Transverse colon (tissue), 4 donors: ENCODE results near the gene APPBP2. TPM values are rescaled to one million over a fixed set of nuclear protein-coding genes. Genes with fewer than 3 reads are reported as not detected.

Experiments
- DNase-seq: peaks from one replicate; pipeline ENCODE4 v3.0.0-alpha.2; 2019
- H3K27ac ChIP-seq, 4 donors: fragments of 200-600 bp; sonication (generic); 2 replicates each; pipeline ENCODE4 v1.5.1; 2016 to 2018; ENCODE audit warnings: inconsistent platforms in 4 of 4
- H3K27me3 ChIP-seq: fragments of 200-600 bp; sonication (generic); 2 replicates; pipeline ENCODE4 v1.5.1; 2017; ENCODE audit warnings: inconsistent platforms
- H3K36me3 ChIP-seq, 4 donors: fragments of 200-600 bp; sonication (generic); 2 replicates each; pipeline ENCODE4 v1.5.1; 2017 to 2019; ENCODE audit warnings: inconsistent platforms in 4 of 4
- H3K4me1 ChIP-seq, 4 donors: fragments of 200-600 bp; sonication (generic); 2 replicates each; pipeline ENCODE4 v1.5.1; 2017 to 2020; ENCODE audit warnings: inconsistent platforms in 4 of 4
- H3K4me3 ChIP-seq, 4 donors: fragments of 200-600 bp; sonication (generic); 1 replicate in 1 of 4; 2 replicates in 3 of 4; pipeline versions ENCODE4 v1.5.1 to v1.6.1; 2017 to 2019; ENCODE audit warnings: inconsistent platforms in 4 of 4
- H3K9me3 ChIP-seq, 2 donors: fragments of 200-600 bp; sonication (generic); 2 replicates each; pipeline ENCODE4 v1.5.1; 2017 to 2019; ENCODE audit warnings: inconsistent platforms in 2 of 2
- CTCF ChIP-seq, 5 experiments: fragments of 200-600 bp in 3 of 5; fragments of 450-650 bp in 2 of 5; sonication (generic) in 3 of 5; IDR thresholded peaks; 1 replicate in 2 of 5; 2 replicates in 3 of 5; pipeline ENCODE4 v1.5.1; 2016 to 2017; ENCODE audit warnings: antibody characterized with exemption in 5 of 5, inconsistent platforms in 3 of 5, mild to moderate bottlenecking in 2 of 5, moderate library complexity in 1 of 5
- EP300 ChIP-seq: sonication (generic); formaldehyde crosslinking; IDR thresholded peaks from one replicate; pipeline ENCODE4 v1.6.1; 2017; ENCODE audit warnings: antibody characterized with exemption, low read depth
- POLR2A ChIP-seq: fragments of 450-650 bp; IDR thresholded peaks from one replicate; pipeline ENCODE4 v1.6.1; 2016; ENCODE audit warnings: antibody characterized with exemption, mild to moderate bottlenecking, moderate library complexity
- POLR2AphosphoS5 ChIP-seq, 3 donors: sonication (generic); formaldehyde crosslinking; IDR thresholded peaks; one replicate each; pipeline ENCODE4 v1.6.1; 2016; ENCODE audit warnings: antibody characterized with exemption in 3 of 3
- WGBS, 2 donors: methylation state at CpG; one replicate each; pipeline ENCODE4 v1.1.5; 2018; ENCODE audit warnings: low coverage in 1 of 2; 5-methylcytosine and 5-hydroxymethylcytosine counted together
- in situ Hi-C, 4 donors: fragments of 200-750 bp; cut with MboI; loops; one replicate each; pipeline versions ENCODE4 v1.15.0 to v1.15.1; 2017; ENCODE audit warnings: low sequenced_read_pairs in 3 of 4, low pct_ligation_motif_present in 1 of 4, low pct_unique_long_range_greater_than_20kb in 1 of 4
- intact Hi-C: fragments of 100-400 bp; cut with DNase I; formaldehyde crosslinking; loops from one replicate; pipeline ENCODE4 v1.15.1; 2023; ENCODE audit warnings: low total_unique reads
- total RNA-seq, 4 donors: library from RNA; depleted of rRNA; stranded (reverse); fragments of >200 nt; gene quantifications; one replicate each; pipeline ENCODE4 v1.1.0, GENCODE V29; 2016

APPBP2 gene
- total RNA-seq, 4 donors from 2014 or later, result 10.1 to 24.8 (median 18.4) TPM

DNA sequence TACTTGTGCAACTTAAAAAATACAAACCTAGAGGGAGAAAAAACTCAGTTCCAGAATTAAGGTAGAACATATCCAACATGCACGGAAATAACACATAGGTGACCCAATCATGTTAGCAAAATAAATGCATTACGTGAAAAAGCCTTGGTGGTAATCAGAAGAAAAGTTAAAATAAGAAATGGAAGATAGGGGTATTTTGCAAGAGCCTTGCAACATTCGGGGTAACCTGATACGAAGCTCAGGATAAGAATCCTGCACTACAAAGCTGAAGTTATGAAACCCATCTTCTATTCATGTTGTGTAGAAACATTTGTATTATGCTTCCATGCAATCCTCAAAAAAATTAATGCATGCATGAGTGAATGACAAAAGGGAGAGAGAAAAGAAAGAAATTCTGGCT, 70.7 kb downstream of the APPBP2 start:
- WGBS, 2 donors, result 97 to 100% methylated on average over 4 of the region's 4 CpGs
- Histone ChIP-seq H3K4me3 (no peak overlapping the region), H3K27me3 (no peaks in the 10 kb centered on the region), H3K36me3 (peaks cover 0 to 77% (median 32%) of the 10 kb centered on the region in 4 donors), H3K27ac (no peak overlapping the region), H3K9me3 (no peaks in the 10 kb centered on the region), H3K4me1 (no peaks in the 10 kb centered on the region)
- no peak for TF ChIP-seq POLR2A
- no peak for TF ChIP-seq CTCF (IDR thresholded peaks at IDR 0.05)
- TF ChIP-seq EP300, result no peak
- TF ChIP-seq POLR2AphosphoS5 (IDR thresholded peaks at IDR 0.05), result no peak
- intact Hi-C loops, result no loop called here
- in situ Hi-C loops, result loop anchor here in 1 of 4 donors (25.0 kb wide), 1 partner anchor 182 kb away; no protein-coding TSS in a partner anchor
- DNase-seq, result no peak

DNA sequence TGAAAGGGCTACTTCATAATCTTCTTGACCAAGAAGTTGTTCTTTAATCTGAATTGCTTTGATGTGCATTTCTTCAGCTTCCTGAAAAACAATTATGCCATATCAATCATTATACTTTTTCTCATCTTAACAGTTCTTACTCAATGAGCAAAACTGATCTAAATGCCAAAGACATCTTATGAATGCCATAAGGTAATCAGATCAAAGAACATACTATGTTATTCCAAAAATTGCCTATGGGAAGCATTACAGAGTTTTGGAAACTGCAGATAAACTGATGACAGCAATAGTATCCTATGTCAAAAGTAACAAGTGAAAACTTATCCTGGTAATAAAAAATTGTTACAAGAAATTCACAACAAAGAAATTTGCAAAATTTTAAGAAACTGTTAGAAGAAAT, 74.1 kb downstream of the APPBP2 start:
- Histone ChIP-seq H3K4me1 (no peaks in the 10 kb centered on the region), H3K36me3 (peaks cover 0 to 73% (median 36%) of the 10 kb centered on the region in 4 donors), H3K27ac (no peak overlapping the region), H3K4me3 (no peak overlapping the region), H3K9me3 (no peaks in the 10 kb centered on the region), H3K27me3 (no peaks in the 10 kb centered on the region)
- in situ Hi-C loops, result loop anchor here in 1 of 4 donors (25.0 kb wide), 1 partner anchor 185 kb away; no protein-coding TSS in a partner anchor
- TF ChIP-seq POLR2AphosphoS5 (IDR thresholded peaks at IDR 0.05), result no peak
- TF ChIP-seq EP300, result no peak
- no peak for TF ChIP-seq POLR2A
- no peak for TF ChIP-seq CTCF (IDR thresholded peaks at IDR 0.05)
- intact Hi-C loops, result no loop called here
- DNase-seq, result no peak

- WGBS, 2 donors, result 100% methylated on average over 1 of the region's 1 CpG
- no peaks in the 10 kb centered on the region for H3K4me1 ChIP-seq
- in situ Hi-C loops, result loop anchor here in 1 of 4 donors (25.0 kb wide), 1 partner anchor 186 kb away; no protein-coding TSS in a partner anchor
- TF ChIP-seq POLR2A (no peak), POLR2AphosphoS5 (IDR thresholded peaks at IDR 0.05) (no peak), CTCF (IDR thresholded peaks at IDR 0.05) (no peak), EP300 (no peak)
- intact Hi-C loops, result no loop called here
- H3K27me3 ChIP-seq, result no peaks in the 10 kb centered on the region
- H3K36me3 ChIP-seq, result peaks cover 0 to 75% (median 33%) of the 10 kb centered on the region in 4 donors
- H3K9me3 ChIP-seq, result no peaks in the 10 kb centered on the region
- DNase-seq, result no peak
- H3K27ac ChIP-seq, result no peak overlapping the region
- H3K4me3 ChIP-seq, result no peak overlapping the region
These were observed 75.0 kb downstream of the APPBP2 start for GRCh38 chr17:60451071-60451470.

DNA sequence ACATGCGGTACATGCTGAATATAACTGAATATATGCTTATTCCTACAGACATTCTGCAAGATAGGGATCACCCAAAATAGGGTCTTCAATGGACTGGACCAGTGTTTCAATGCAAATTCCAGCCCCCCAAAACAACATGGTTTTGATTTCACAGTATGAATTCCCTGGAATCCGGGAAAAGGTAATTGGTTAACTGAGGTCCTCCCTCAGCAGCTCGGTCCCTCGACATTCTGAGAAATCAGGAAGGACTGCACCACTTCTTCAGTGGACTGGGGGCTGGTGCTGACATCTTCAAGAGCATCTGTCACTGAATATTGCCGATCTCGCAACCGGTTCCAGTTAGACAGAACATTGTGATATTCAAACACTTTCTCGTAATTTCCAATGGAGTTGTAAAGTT, 78.7 kb downstream of the APPBP2 start:
- intact Hi-C loops (no loop called here), in situ Hi-C loops (loop anchor here in 3 of 4 donors (25.0 kb wide), 2 partner anchors 190 to 310 kb away; partner anchors contain the start of gene CA4 (in 2 of the 3))
- no peaks in the 10 kb centered on the region for H3K4me1 ChIP-seq
- no peak for TF ChIP-seq CTCF (IDR thresholded peaks at IDR 0.05)
- TF ChIP-seq EP300, result no peak
- no peak for TF ChIP-seq POLR2A
- TF ChIP-seq POLR2AphosphoS5 (IDR thresholded peaks at IDR 0.05), result no peak
- no peaks in the 10 kb centered on the region for H3K27me3 ChIP-seq
- H3K4me3 ChIP-seq, result no peak overlapping the region
- H3K36me3 ChIP-seq, result peaks cover 0 to 45% (median 20%) of the 10 kb centered on the region in 4 donors
- no peak for DNase-seq
- H3K27ac ChIP-seq, result no peak overlapping the region
- WGBS, 2 donors, result 89 to 95% methylated on average over 8 of the region's 8 CpGs
- H3K9me3 ChIP-seq, result no peaks in the 10 kb centered on the region
